GM20000 (cell line): ENCODE results near the gene MGAM2.

Experiments used
- DNase-seq: peaks from one replicate; pipeline ENCODE4 v3.0.0; 2012; ENCODE audit warnings: low spot score
- CTCF ChIP-seq: IDR thresholded peaks from 2 replicates; pipeline ENCODE4 v1.5.1; 2012; ENCODE audit warnings: mild to moderate bottlenecking, control low read depth; ENCODE audit errors: extremely low read depth, missing control alignments

The MGAM2 gene

GRCh38 chr7:142111499-142111898 lies at the start of gene MGAM2:
Gene MGAM2, plus strand, starts transcription at chr7:142111718. Its CDS starts 5,156 bp downstream, at chr7:142116874.
- no peak for TF ChIP-seq CTCF
- no peak for DNase-seq

GRCh38 chr7:142063551-142064442 lies 47.7 kb upstream of the MGAM2 start:
- no peak for TF ChIP-seq CTCF
- DNase-seq: no peak

GRCh38 chr7:142066536-142066935 lies 45.0 kb upstream of the MGAM2 start:
- DNase-seq: no peak
- no peak for TF ChIP-seq CTCF

GRCh38 chr7:142077762-142078161 lies 33.8 kb upstream of the MGAM2 start:
- no peak for TF ChIP-seq CTCF
- DNase-seq: no peak

GRCh38 chr7:142083605-142084004 lies 27.9 kb upstream of the MGAM2 start:
- no peak for TF ChIP-seq CTCF
- DNase-seq: no peak

- DNase-seq: no peak
- TF ChIP-seq CTCF: no peak
Observed at GRCh38 chr7:142085428-142085827, 26.1 kb upstream of the MGAM2 start.

GRCh38 chr7:142088022-142088714 lies 23.4 kb upstream of the MGAM2 start:
- no peak for TF ChIP-seq CTCF
- no peak for DNase-seq
